ENCODE results near the gene TGFA. TPM values are rescaled to one million over a fixed set of nuclear protein-coding genes. Genes with fewer than 3 reads are reported as not detected.

TGFA gene
- total RNA-seq, 1 donor from 2014 or later = 0.31 TPM

GRCh38 chr2:70458661-70459060 lies 95.0 kb downstream of the TGFA start:
- Mint-ChIP-seq H3K4me3 (no peak overlapping the region), H3K4me1 (no peaks in the 10 kb centered on the region), H3K27ac (no peak overlapping the region), H3K27me3 (peaks cover 13% of the 10 kb centered on the region), H3K9me3 (no peaks in the 10 kb centered on the region), H3K36me3 (ENCODE audit: low read depth) (no peaks in the 10 kb centered on the region)
- POLR2A ChIA-PET = no interaction called here
- no peak for TF ChIP-seq CTCF (IDR thresholded peaks at IDR 0.05)
- no peak for ATAC-seq (ENCODE audit: low read depth)
- DNase-seq = no peak
- CTCF ChIA-PET = no interaction called here
- intact Hi-C loops (cut with micrococcal nuclease) = no loop called here

GRCh38 chr2:70456585-70457495 lies 96.8 kb downstream of the TGFA start:
- no peaks in the 10 kb centered on the region for H3K36me3 Mint-ChIP-seq (ENCODE audit: low read depth)
- no peak overlapping the region for H3K27ac Mint-ChIP-seq
- TF ChIP-seq CTCF (IDR thresholded peaks at IDR 0.05) = no peak
- ChIA-PET CTCF (no interaction called here), POLR2A (no interaction called here)
- no peaks in the 10 kb centered on the region for H3K9me3 Mint-ChIP-seq
- no peaks in the 10 kb centered on the region for H3K4me1 Mint-ChIP-seq
- peaks cover 9% of the 10 kb centered on the region for H3K27me3 Mint-ChIP-seq
- ATAC-seq (ENCODE audit: low read depth) = no peak
- H3K4me3 Mint-ChIP-seq = no peak overlapping the region
- DNase-seq = no peak
- intact Hi-C loops (cut with micrococcal nuclease) = no loop called here

GRCh38 chr2:70454936-70455544 lies 98.6 kb downstream of the TGFA start:
- ATAC-seq (ENCODE audit: low read depth) (no peak), DNase-seq (no peak)
- H3K27me3 Mint-ChIP-seq = peaks cover 9% of the 10 kb centered on the region
- no peaks in the 10 kb centered on the region for H3K9me3 Mint-ChIP-seq
- no peaks in the 10 kb centered on the region for H3K4me1 Mint-ChIP-seq
- no peak overlapping the region for H3K27ac Mint-ChIP-seq
- CTCF ChIA-PET = no interaction called here
- H3K36me3 Mint-ChIP-seq (ENCODE audit: low read depth) = no peaks in the 10 kb centered on the region
- TF ChIP-seq CTCF (IDR thresholded peaks at IDR 0.05) = no peak
- POLR2A ChIA-PET = no interaction called here
- no peak overlapping the region for H3K4me3 Mint-ChIP-seq
- intact Hi-C loops (cut with micrococcal nuclease) = no loop called here

- ChIA-PET CTCF (no interaction called here), POLR2A (no interaction called here)
- no peak overlapping the region for H3K4me3 Mint-ChIP-seq
- no peaks in the 10 kb centered on the region for H3K4me1 Mint-ChIP-seq
- TF ChIP-seq CTCF (IDR thresholded peaks at IDR 0.05) = no peak
- no peaks in the 10 kb centered on the region for H3K36me3 Mint-ChIP-seq (ENCODE audit: low read depth)
- H3K27me3 Mint-ChIP-seq = peaks cover 1% of the 10 kb centered on the region
- ATAC-seq (ENCODE audit: low read depth) (no peak), DNase-seq (no peak)
- no peaks in the 10 kb centered on the region for H3K9me3 Mint-ChIP-seq
- intact Hi-C loops (cut with micrococcal nuclease) = no loop called here
- H3K27ac Mint-ChIP-seq = no peak overlapping the region
These were observed 102.9 kb downstream of the TGFA start for GRCh38 chr2:70450641-70451250.

- ATAC-seq (ENCODE audit: low read depth) = no peak
- H3K27ac Mint-ChIP-seq = no peak overlapping the region
- peaks cover 3% of the 10 kb centered on the region for H3K27me3 Mint-ChIP-seq
- no peak for TF ChIP-seq CTCF (IDR thresholded peaks at IDR 0.05)
- ChIA-PET POLR2A (no interaction called here), CTCF (no interaction called here)
- intact Hi-C loops (cut with micrococcal nuclease) = no loop called here
- no peak for DNase-seq
- H3K4me3 Mint-ChIP-seq = no peak overlapping the region
- H3K9me3 Mint-ChIP-seq = no peaks in the 10 kb centered on the region
- no peaks in the 10 kb centered on the region for H3K4me1 Mint-ChIP-seq
- H3K36me3 Mint-ChIP-seq (ENCODE audit: low read depth) = no peaks in the 10 kb centered on the region
These were observed 105.6 kb downstream of the TGFA start for GRCh38 chr2:70448041-70448440.

Measured in activated B cell treated with CpG ODN at 0.5 μM for 24 hours (primary cell).